Gastroesophageal sphincter (tissue), 4 donors: ENCODE measurements around the gene BSPRY. TPM values are rescaled to one million over a fixed set of nuclear protein-coding genes. Genes with fewer than 3 reads are reported as not detected.

ENCODE experiments used
- ATAC-seq: fragments of 150-250 bp; one replicate; pipeline ENCODE4 v1.9.1; 2016; ENCODE audit warnings: mild to moderate bottlenecking, moderate library complexity
- H3K27ac ChIP-seq, 4 donors: fragments of 200-600 bp; sonication (generic) in 3 of 4; 1 replicate in 3 of 4; 2 replicates in 1 of 4; pipeline ENCODE4 v1.5.1; 2016 to 2019
- H3K27me3 ChIP-seq: fragments of 200-600 bp; sonication (generic); one replicate; pipeline ENCODE4 v1.5.1; 2019
- H3K36me3 ChIP-seq, 2 donors: fragments of 200-600 bp; sonication (generic); one replicate each; pipeline ENCODE4 v1.5.1; 2019; ENCODE audit warnings: control low read depth in 1 of 2
- H3K4me1 ChIP-seq, 3 donors: fragments of 200-600 bp; sonication (generic); 1 replicate in 2 of 3; 2 replicates in 1 of 3; pipeline ENCODE4 v1.5.1; 2016 to 2019; ENCODE audit warnings: control low read depth in 2 of 3
- H3K4me3 ChIP-seq, 2 donors: fragments of 200-600 bp; sonication (generic); one replicate each; pipeline ENCODE4 v1.5.1; 2019; ENCODE audit warnings: mild to moderate bottlenecking in 1 of 2, moderate library complexity in 1 of 2
- H3K9me3 ChIP-seq, 3 donors: fragments of 200-600 bp; sonication (generic); one replicate each; pipeline ENCODE4 v1.5.1; 2017 to 2019; ENCODE audit warnings: control low read depth in 2 of 3
- CTCF ChIP-seq, 4 experiments: fragments of 200-600 bp in 2 of 4; fragments of 450-650 bp in 2 of 4; sonication (generic) in 1 of 4; IDR thresholded peaks; one replicate each; pipeline ENCODE4 v1.5.1; 2017 to 2019; ENCODE audit warnings: antibody characterized with exemption in 4 of 4, mild to moderate bottlenecking in 2 of 4, moderate library complexity in 2 of 4
- EP300 ChIP-seq: sonication (generic); formaldehyde crosslinking; IDR thresholded peaks from one replicate; pipeline ENCODE4 v1.6.1; 2017; ENCODE audit warnings: antibody characterized with exemption, mild to moderate bottlenecking
- POLR2A ChIP-seq, 2 donors: fragments of 450-650 bp; IDR thresholded peaks; one replicate each; pipeline ENCODE4 v1.6.1; 2017; ENCODE audit warnings: antibody characterized with exemption in 2 of 2, mild to moderate bottlenecking in 2 of 2, moderate library complexity in 1 of 2
- POLR2AphosphoS5 ChIP-seq: sonication (generic); formaldehyde crosslinking; IDR thresholded peaks from one replicate; pipeline ENCODE4 v1.6.1; 2017; ENCODE audit warnings: antibody characterized with exemption
- WGBS, 2 donors: methylation state at CpG; one replicate each; pipeline ENCODE4 v1.1.5; 2018; ENCODE audit warnings: low coverage in 1 of 2; 5-methylcytosine and 5-hydroxymethylcytosine counted together
- total RNA-seq, 4 donors: library from RNA; depleted of rRNA; stranded (reverse); fragments of >200 nt; gene quantifications; one replicate each; pipeline ENCODE4 v1.1.0, GENCODE V29; 2016

Gene BSPRY
- total RNA-seq, 4 donors from 2014 or later, result 0.16 to 4.0 (median 0.36) TPM

GRCh38 chr9:113368348-113368981 is 19.1 kb downstream of the BSPRY start:
- no peak for ATAC-seq
- 81 to 92% methylated on average over 2 of the region's 5 CpGs for WGBS, 2 donors
- H3K4me3 ChIP-seq, result no peak overlapping the region
- peaks cover 0 to 14% of the 10 kb centered on the region in 2 donors for H3K36me3 ChIP-seq
- H3K4me1 ChIP-seq, result no peaks in the 10 kb centered on the region
- no peaks in the 10 kb centered on the region for H3K27me3 ChIP-seq
- TF ChIP-seq CTCF (IDR thresholded peaks at IDR 0.05) (no peak), EP300 (no peak), POLR2A (IDR thresholded peaks at IDR 0.05) (no peak), POLR2AphosphoS5 (no peak)
- H3K27ac ChIP-seq, result no peak overlapping the region
- no peaks in the 10 kb centered on the region for H3K9me3 ChIP-seq

GRCh38 chr9:113368982-113369854 is 19.9 kb downstream of the BSPRY start:
- H3K4me1 ChIP-seq, result no peaks in the 10 kb centered on the region
- no peaks in the 10 kb centered on the region for H3K27me3 ChIP-seq
- H3K36me3 ChIP-seq, result peaks cover 0 to 22% of the 10 kb centered on the region in 2 donors
- 67 to 76% methylated on average over 5 to 6 of the region's 13 CpGs for WGBS, 2 donors
- H3K27ac ChIP-seq, result no peak overlapping the region
- TF ChIP-seq POLR2A (IDR thresholded peaks at IDR 0.05) (no peak), CTCF (IDR thresholded peaks at IDR 0.05) (no peak), EP300 (no peak), POLR2AphosphoS5 (no peak)
- H3K4me3 ChIP-seq, result no peak overlapping the region
- H3K9me3 ChIP-seq, result no peaks in the 10 kb centered on the region
- no peak for ATAC-seq

GRCh38 chr9:113369855-113370140 is 20.5 kb downstream of the BSPRY start:
- H3K4me1 ChIP-seq, result peaks cover 0 to under 1% (median 0%) of the 10 kb centered on the region in 3 donors
- H3K36me3 ChIP-seq, result peaks cover 0 to 27% of the 10 kb centered on the region in 2 donors
- TF ChIP-seq POLR2AphosphoS5 (no peak), EP300 (no peak), POLR2A (IDR thresholded peaks at IDR 0.05) (no peak), CTCF (IDR thresholded peaks at IDR 0.05) (no peak)
- no peaks in the 10 kb centered on the region for H3K9me3 ChIP-seq
- no peak for ATAC-seq
- no peak overlapping the region for H3K27ac ChIP-seq
- no CpG with 5 or more reads among the region's 11 CpGs for WGBS, 2 donors
- no peaks in the 10 kb centered on the region for H3K27me3 ChIP-seq
- no peak overlapping the region for H3K4me3 ChIP-seq

- Histone ChIP-seq H3K4me3 (no peak overlapping the region), H3K36me3 (peaks cover 0 to 31% of the 10 kb centered on the region in 2 donors), H3K4me1 (peaks cover 0 to 11% (median 4%) of the 10 kb centered on the region in 3 donors), H3K9me3 (no peaks in the 10 kb centered on the region), H3K27ac (no peak overlapping the region), H3K27me3 (no peaks in the 10 kb centered on the region)
- ATAC-seq, result no peak
- WGBS, 2 donors, result 60 to 66% methylated on average over 3 to 6 of the region's 8 CpGs
- TF ChIP-seq POLR2A (IDR thresholded peaks at IDR 0.05) (no peak), CTCF (IDR thresholded peaks at IDR 0.05) (no peak), POLR2AphosphoS5 (no peak), EP300 (no peak)
Observed at GRCh38 chr9:113370806-113371325, 21.5 kb downstream of the BSPRY start.
